GM12875 (cell line): ENCODE data around the gene DENND1A.
A peak's percentile ranks its signal among the peaks of the same experiment; 100 is the strongest.
"Not testable (repeated sequence)": the region's sequence is repeated elsewhere in the genome, so short reads cannot be mapped to it uniquely, and the experiment has no call there.

Source experiments
- H3K4me3 ChIP-seq: one replicate; pipeline ENCODE4 v1.5.1; 2011; ENCODE audit warnings: low read depth, low read length, control low read depth
- CTCF ChIP-seq: IDR thresholded peaks from 2 replicates; pipeline ENCODE4 v1.5.1; 2011; ENCODE audit warnings: low read depth, mild to moderate bottlenecking, control low read depth, inconsistent platforms, low read length, moderate library complexity, borderline replicate concordance; ENCODE audit not compliant: insufficient read depth

DENND1A gene

DNA sequence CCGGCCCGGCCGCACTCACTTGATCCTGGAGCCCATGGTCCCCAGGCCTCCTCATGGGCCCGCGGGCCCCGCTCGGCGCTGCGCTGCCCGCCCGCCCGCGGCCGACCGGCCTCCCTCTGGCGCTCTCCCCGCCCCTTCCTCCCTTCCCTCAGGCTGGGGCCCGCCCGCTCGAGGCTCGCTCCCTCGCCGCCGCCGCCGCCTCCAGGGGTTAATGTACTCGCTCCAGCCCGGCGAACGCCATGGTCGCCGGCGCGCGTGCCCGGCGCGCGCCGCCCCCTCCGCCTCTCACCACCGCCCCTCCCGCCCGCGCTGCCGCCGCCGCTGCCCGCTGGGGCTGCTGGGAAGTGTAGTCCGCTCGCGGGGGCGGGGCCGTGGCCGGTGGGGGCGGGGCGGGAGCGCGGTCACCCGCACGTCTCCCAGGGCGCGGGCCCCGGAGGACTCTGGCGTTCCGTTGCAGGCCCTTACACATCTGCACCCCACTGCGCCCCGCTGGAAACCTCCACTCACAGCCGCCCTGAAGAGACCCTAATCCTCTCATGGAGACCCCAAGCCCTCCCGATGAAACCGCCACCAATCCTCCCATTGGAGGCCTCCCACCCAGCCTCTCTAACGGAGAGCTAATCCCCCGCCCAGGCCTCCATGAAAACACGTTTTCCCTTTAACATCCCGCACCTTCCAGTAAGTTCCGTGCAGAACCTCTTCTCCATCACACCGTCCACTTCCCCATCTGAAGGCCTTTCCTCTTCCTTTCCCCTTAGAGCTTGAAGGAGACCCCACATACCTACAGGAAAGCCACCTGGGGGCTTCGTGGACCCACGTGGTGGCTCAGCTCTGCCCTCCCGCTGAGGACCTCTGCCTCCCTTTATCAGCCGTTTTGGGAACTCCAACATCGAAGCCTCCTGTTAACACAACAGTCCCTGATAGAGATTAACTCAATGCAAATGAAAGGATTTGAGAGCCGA lies at the start of gene DENND1A:
DENND1A (minus strand) TSS at position 257 of the 962 bp plus-strand sequence; CDS start at position 36, 221 bp downstream.
- no peak for TF ChIP-seq CTCF
- H3K4me3 ChIP-seq = peak within 1 kb of the TSS; percentile 60

DNA sequence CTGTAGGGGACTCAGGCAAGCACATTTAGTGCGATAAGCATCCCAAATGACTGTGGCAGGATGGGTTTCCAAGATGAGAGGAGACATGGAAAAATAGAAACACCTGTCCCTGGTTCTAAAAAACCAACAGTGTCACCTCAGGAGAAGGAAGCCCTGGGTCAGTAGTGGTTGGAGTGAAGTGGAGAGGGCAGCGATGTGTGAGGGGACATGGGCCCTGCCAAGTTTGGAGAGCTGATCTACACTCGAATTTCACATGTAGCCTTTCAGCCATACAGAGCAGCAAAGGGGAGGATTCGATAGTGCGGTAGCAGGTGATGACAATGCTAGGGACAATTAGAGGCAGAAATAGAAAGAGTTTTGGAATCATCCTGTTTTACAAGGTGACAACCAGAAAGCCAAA lies 49.1 kb upstream of the DENND1A start:
- TF ChIP-seq CTCF = no peak
- no peak overlapping the region for H3K4me3 ChIP-seq

DNA sequence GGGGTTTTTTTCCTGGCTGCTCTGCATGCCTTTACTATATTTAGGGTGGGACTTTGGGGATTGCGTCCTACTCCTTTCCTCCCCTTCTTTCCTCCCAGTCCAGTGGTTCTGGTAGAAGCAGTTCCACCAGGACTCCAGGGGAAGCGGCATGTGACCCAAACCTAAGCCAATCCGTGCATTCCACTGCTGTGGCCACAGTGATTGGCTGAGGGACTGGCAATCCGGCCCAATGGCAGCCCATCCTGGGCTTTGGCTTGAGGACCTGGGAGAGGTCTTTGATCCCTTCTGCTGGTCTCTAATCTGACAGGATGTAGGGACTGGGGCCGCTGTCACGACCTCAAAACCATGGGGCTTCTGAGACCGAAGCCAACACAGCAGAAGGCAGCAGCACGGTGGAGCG lies 46.7 kb upstream of the DENND1A start:
- not testable (repeated sequence) for H3K4me3 ChIP-seq

GRCh38 chr9:123975871-123976270 lies 45.9 kb upstream of the DENND1A start:
- no peak for TF ChIP-seq CTCF

DNA sequence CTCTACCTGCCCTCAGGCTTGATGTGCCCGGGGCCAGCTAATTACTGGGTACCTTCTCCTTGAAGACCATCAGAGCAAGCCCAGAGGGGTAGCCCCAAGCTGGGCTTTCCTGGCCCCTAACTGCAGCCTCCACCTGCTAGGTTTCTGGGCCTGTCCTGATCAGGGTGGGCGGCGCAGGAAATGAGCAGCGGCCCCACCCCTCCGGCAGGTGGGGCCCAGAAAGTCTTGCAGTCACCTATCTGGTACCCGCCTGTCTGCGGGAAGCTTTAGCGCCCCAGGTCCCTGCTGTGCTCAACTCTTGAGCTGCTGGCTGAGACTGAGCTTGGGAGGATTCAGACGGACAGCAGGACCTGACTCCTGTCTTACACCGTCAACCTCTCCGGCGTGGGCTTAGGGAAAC lies 44.5 kb upstream of the DENND1A start:
- no peak for TF ChIP-seq CTCF
- no peak overlapping the region for H3K4me3 ChIP-seq

More at GRCh38 chr9:123975871-123976270, 45.9 kb upstream of the DENND1A start:
- H3K4me3 ChIP-seq = no peak overlapping the region

GRCh38 chr9:123973590-123974223 lies 43.8 kb upstream of the DENND1A start:
- no peak for TF ChIP-seq CTCF

GRCh38 chr9:123972618-123973017 lies 42.7 kb upstream of the DENND1A start:
- no peak overlapping the region for H3K4me3 ChIP-seq
- no peak for TF ChIP-seq CTCF

More at GRCh38 chr9:123973590-123974223, 43.8 kb upstream of the DENND1A start:
- H3K4me3 ChIP-seq = no peak overlapping the region
